Heart left ventricle (tissue), 13 donors: ENCODE data around the gene RIMS1.

Source experiments
- CTCF ChIP-seq, 12 donors: fragments of 200-600 bp; sonication (generic) in 4 of 12; IDR thresholded peaks; one replicate each; pipeline versions ENCODE4 v1.5.0 to v1.8.0; 2018 to 2022; ENCODE audit warnings: antibody characterized with exemption in 12 of 12, mild to moderate bottlenecking in 5 of 12
- POLR2A ChIP-seq, 2 donors: fragments of 450-650 bp; IDR thresholded peaks; one replicate each; pipeline ENCODE4 v1.6.1; 2017; ENCODE audit warnings: antibody characterized with exemption in 2 of 2, mild to moderate bottlenecking in 2 of 2, moderate library complexity in 2 of 2
- donor health status: ischemic (EF 13 %, LVEDD 7.1; RV severe dilation, severe dysfunction).
- donor health status: DM: no; HTN: yes; CAD: no.
- donor health status: DM: no; HTN: no; CAD: no.
- donor health status: ischemic (EF 25% LVEDD 6.9; RV normal size, moderate dysfunction).
- donor health status: ischemic (EF 25% LVEDD 5.7; RV mildly dilated, moderate dysfunction).
- donor health status: ischemic (EF 35%, LVEDD 5.7; RV mildly dilated, moderate dysfunction).
- donor health status: nonischemic (EF 11% LVEDD 7.7; RV severe dilation, severe dysfunction).
- donor health status: DM: yes; HTN: yes; CAD: no.
- donor health status: PGD.
- donor health status: ischemic (EF 29% LVEDD 5.4; RV normal size, mild dysfunction).
- donor health status: nonischemic (EF 23%, LVEDD 6.1; RV moderate dilation, normal function).

GRCh38 chr6:72374172-72374571 is 487.8 kb downstream of the RIMS1 start:
- TF ChIP-seq CTCF (IDR thresholded peaks at IDR 0.05) (no peak), POLR2A (IDR thresholded peaks at IDR 0.05) (no peak)
